Breast epithelium (tissue), 4 donors: ENCODE data around the gene TIMM44. TPM values are rescaled to one million over a fixed set of nuclear protein-coding genes. Genes with fewer than 3 reads are reported as not detected.

ENCODE experiments used
- DNase-seq, 2 donors: peaks; one replicate each; pipeline ENCODE4 v3.0.0-alpha.2; 2019; ENCODE audit warnings: low spot score in 2 of 2
- H3K27ac ChIP-seq, 2 donors: fragments of 200-600 bp; sonication (generic) in 1 of 2; one replicate each; pipeline ENCODE4 v1.5.1; 2016 to 2019; ENCODE audit warnings: mild to moderate bottlenecking in 1 of 2
- H3K27me3 ChIP-seq, 2 donors: fragments of 200-600 bp; sonication (generic) in 1 of 2; one replicate each; pipeline versions ENCODE4 v1.5.1 to v1.6.0; 2017 to 2019; ENCODE audit warnings: control low read depth in 1 of 2, mild to moderate bottlenecking in 1 of 2
- H3K36me3 ChIP-seq: fragments of 200-600 bp; one replicate; pipeline ENCODE4 v1.5.1; 2019
- H3K4me1 ChIP-seq, 2 donors: fragments of 200-600 bp; sonication (generic); one replicate each; pipeline ENCODE4 v1.5.1; 2016 to 2019; ENCODE audit warnings: control low read depth in 1 of 2
- H3K4me3 ChIP-seq, 3 donors: fragments of 200-600 bp; sonication (generic); 1 replicate in 2 of 3; 2 replicates in 1 of 3; pipeline ENCODE4 v1.5.1; 2016 to 2019; ENCODE audit warnings: mild to moderate bottlenecking in 3 of 3, moderate library complexity in 2 of 3
- H3K9me3 ChIP-seq, 2 donors: fragments of 200-600 bp; sonication (generic) in 1 of 2; one replicate each; pipeline ENCODE4 v1.5.1; 2016 to 2019; ENCODE audit warnings: control low read depth in 1 of 2
- CTCF ChIP-seq, 3 donors: fragments of 450-650 bp; IDR thresholded peaks; one replicate each; pipeline ENCODE4 v1.5.1; 2016 to 2017; ENCODE audit warnings: antibody characterized with exemption in 3 of 3, mild to moderate bottlenecking in 3 of 3, moderate library complexity in 3 of 3
- POLR2A ChIP-seq: fragments of 450-650 bp; IDR thresholded peaks from one replicate; pipeline ENCODE4 v1.6.1; 2016; ENCODE audit warnings: antibody characterized with exemption, mild to moderate bottlenecking, moderate library complexity
- POLR2AphosphoS5 ChIP-seq, 3 donors: sonication (generic); formaldehyde crosslinking; IDR thresholded peaks; one replicate each; pipeline ENCODE4 v1.6.1; 2017; ENCODE audit warnings: antibody characterized with exemption in 3 of 3
- intact Hi-C: fragments of 100-400 bp; cut with DNase I; formaldehyde crosslinking; loops from one replicate; pipeline ENCODE4 v1.15.1; 2023; ENCODE audit warnings: low total_unique reads
- total RNA-seq, 3 donors: library from RNA; depleted of rRNA; stranded (reverse); fragments of >200 nt; gene quantifications; one replicate each; pipeline ENCODE4 v1.1.0, GENCODE V29; 2016

Gene TIMM44
- total RNA-seq, 3 donors from 2014 or later, result 29.3 to 59.6 (median 57.8) TPM

DNA sequence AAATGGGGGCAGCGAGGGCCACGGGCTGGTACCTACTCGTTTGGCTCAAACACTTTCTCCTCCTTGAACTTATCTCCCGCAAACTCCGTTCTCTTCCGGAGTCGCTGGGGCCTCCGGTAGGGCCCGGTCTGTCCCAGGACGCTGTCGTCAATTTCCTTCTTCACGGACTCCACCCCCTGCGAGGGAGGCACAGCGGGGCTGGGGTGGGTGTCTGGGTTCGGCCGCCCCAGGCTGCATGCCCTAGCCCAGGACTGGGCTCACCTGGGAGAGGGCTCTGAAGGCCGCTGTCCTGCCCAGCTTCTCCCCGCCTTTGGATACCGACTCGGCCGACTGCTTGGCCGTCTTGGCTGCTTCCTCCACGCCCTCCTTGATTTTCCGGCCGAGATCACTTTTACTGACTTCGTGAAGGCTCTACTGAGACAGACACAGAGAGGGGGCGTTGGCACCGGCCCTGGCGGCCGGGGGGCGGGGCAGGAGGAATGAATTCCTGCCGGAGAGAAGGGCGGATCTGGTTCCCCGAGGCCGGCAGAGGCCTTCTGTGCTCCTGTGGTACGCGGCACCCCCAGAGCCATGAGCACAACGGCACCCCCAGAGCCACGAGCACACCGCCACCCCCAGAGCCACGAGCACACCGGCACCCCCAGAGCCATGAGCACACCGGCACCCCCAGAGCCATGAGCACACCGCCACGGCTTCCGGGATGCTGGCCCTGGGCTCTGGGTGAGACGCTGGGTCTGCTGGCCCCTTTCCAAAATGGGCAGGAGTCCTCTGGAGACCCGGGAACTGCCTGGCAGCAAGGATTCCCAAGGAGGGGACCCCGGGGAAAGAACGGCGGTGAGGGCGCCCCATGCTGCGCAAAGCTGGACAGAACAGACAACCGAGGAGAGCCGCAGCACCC is 9.4 kb downstream of the TIMM44 start:
- no peak overlapping the region for H3K27ac ChIP-seq
- peaks cover 21% of the 10 kb centered on the region for H3K36me3 ChIP-seq
- H3K9me3 ChIP-seq, result no peaks in the 10 kb centered on the region
- DNase-seq, result no peak
- H3K4me3 ChIP-seq, result no peak overlapping the region
- intact Hi-C loops, result no loop called here
- no peaks in the 10 kb centered on the region for H3K27me3 ChIP-seq
- no peak for TF ChIP-seq POLR2A
- TF ChIP-seq POLR2AphosphoS5 (IDR thresholded peaks at IDR 0.05), result no peak
- no peak for TF ChIP-seq CTCF (IDR thresholded peaks at IDR 0.05)
- peaks cover 0 to 8% of the 10 kb centered on the region in 2 donors for H3K4me1 ChIP-seq

GRCh38 chr19:7933411-7933810 is 10.1 kb downstream of the TIMM44 start:
- Histone ChIP-seq H3K36me3 (peaks cover 21% of the 10 kb centered on the region), H3K4me1 (peaks cover 0 to 8% of the 10 kb centered on the region in 2 donors), H3K27ac (no peak overlapping the region), H3K4me3 (no peak overlapping the region), H3K9me3 (no peaks in the 10 kb centered on the region), H3K27me3 (no peaks in the 10 kb centered on the region)
- intact Hi-C loops, result no loop called here
- TF ChIP-seq POLR2AphosphoS5 (IDR thresholded peaks at IDR 0.05) (no peak), CTCF (IDR thresholded peaks at IDR 0.05) (no peak), POLR2A (no peak)
- no peak for DNase-seq

DNA sequence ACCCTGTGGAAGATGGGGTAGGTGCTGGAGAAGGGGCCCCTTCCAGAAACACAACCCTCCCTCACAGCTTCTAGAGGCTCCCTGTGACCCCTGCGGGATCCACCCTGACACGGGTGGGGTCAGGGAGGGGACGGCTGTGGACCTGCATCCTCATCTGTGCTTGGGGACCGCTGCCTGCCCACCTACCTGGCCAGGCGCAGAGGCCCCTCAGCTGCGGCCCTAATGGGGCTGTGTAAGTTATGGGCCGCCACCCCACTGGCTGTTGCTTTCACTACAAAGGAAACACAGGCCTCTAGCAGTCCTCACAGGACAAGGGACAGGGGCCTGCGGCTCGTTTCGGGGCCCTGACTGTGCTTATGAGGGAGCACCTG is 10.6 kb downstream of the TIMM44 start:
- intact Hi-C loops, result no loop called here

GRCh38 chr19:7932276-7932929 is 11.1 kb downstream of the TIMM44 start:
- TF ChIP-seq POLR2AphosphoS5 (IDR thresholded peaks at IDR 0.05) (no peak), POLR2A (no peak), CTCF (IDR thresholded peaks at IDR 0.05) (no peak)
- Histone ChIP-seq H3K4me1 (peaks cover 7 to 16% of the 10 kb centered on the region in 2 donors), H3K4me3 (no peak overlapping the region), H3K36me3 (peaks cover 21% of the 10 kb centered on the region), H3K9me3 (no peaks in the 10 kb centered on the region), H3K27me3 (no peaks in the 10 kb centered on the region), H3K27ac (no peak overlapping the region)
- intact Hi-C loops, result no loop called here
- no peak for DNase-seq

More for the DNA sequence above, 10.6 kb downstream of the TIMM44 start:
- TF ChIP-seq POLR2AphosphoS5 (IDR thresholded peaks at IDR 0.05) (no peak), POLR2A (no peak), CTCF (IDR thresholded peaks at IDR 0.05) (no peak)
- Histone ChIP-seq H3K9me3 (no peaks in the 10 kb centered on the region), H3K4me3 (no peak overlapping the region), H3K4me1 (peaks cover 2 to 12% of the 10 kb centered on the region in 2 donors), H3K36me3 (peaks cover 21% of the 10 kb centered on the region), H3K27ac (no peak overlapping the region), H3K27me3 (no peaks in the 10 kb centered on the region)
- DNase-seq, result no peak
